Common myeloid progenitor, CD34-positive (primary cell): Measurements from ENCODE around the gene ADGRF3.

Experiments
- CTCF ChIA-PET: fragments of 350-600 bp; sonication (Branson Sonifier 250); formaldehyde crosslinking; loops from one replicate; lab custom pipeline; 2021; ENCODE audit warnings: antibody characterized with exemption; lab: Charles Lee
- POLR2A ChIA-PET: fragments of 350-600 bp; sonication (Branson Sonifier 250); formaldehyde crosslinking; loops from one replicate; lab custom pipeline; 2021; ENCODE audit warnings: antibody characterized with exemption; lab: Charles Lee
- DNase-seq, 3 donors: peaks; one replicate each; pipeline versions ENCODE4 v3.0.0 to v3.0.0-alpha.2; 2013
- H3K27ac ChIP-seq, 2 experiments: 1 replicate in 1 of 2; 2 replicates in 1 of 2; pipeline ENCODE4 v1.7.0; 2013; ENCODE audit warnings: inconsistent platforms in 2 of 2, low read length in 2 of 2, mild to moderate bottlenecking in 2 of 2, low read depth in 1 of 2, moderate library complexity in 1 of 2; ENCODE audit not compliant: severe bottlenecking in 2 of 2, insufficient read depth in 1 of 2, poor library complexity in 1 of 2
- H3K27me3 ChIP-seq, 5 experiments: replicated peaks in 2 of 5; 1 replicate in 3 of 5; 2 replicates in 2 of 5; pipeline versions ENCODE4 v1.6.1 to v1.7.0; 2013; ENCODE audit warnings: low read length in 4 of 5, mild to moderate bottlenecking in 2 of 5, moderate library complexity in 2 of 5, inconsistent platforms in 1 of 5; ENCODE audit not compliant: insufficient read depth in 5 of 5, control insufficient read depth in 4 of 5
- H3K36me3 ChIP-seq, 4 experiments: 1 replicate in 2 of 4; 2 replicates in 2 of 4; pipeline versions ENCODE4 v1.6.1 to v1.7.0; 2013; ENCODE audit warnings: low read length in 3 of 4, control low read depth in 1 of 4, mild to moderate bottlenecking in 1 of 4; ENCODE audit not compliant: control insufficient read depth in 4 of 4, insufficient read depth in 4 of 4
- H3K4me1 ChIP-seq, 4 experiments: 1 replicate in 3 of 4; 2 replicates in 1 of 4; pipeline versions ENCODE4 v1.6.1 to v1.7.1; 2013; ENCODE audit warnings: low read length in 3 of 4, mild to moderate bottlenecking in 3 of 4, control low read depth in 1 of 4, inconsistent platforms in 1 of 4, moderate library complexity in 1 of 4; ENCODE audit not compliant: control insufficient read depth in 4 of 4, insufficient read depth in 4 of 4; ENCODE audit errors: control extremely low read depth in 1 of 4
- H3K4me3 ChIP-seq, 7 experiments: 1 replicate in 4 of 7; 2 replicates in 3 of 7; pipeline versions ENCODE4 v1.5.1 to v1.7.0; 2013; ENCODE audit warnings: mild to moderate bottlenecking in 7 of 7, low read length in 6 of 7, moderate library complexity in 6 of 7, inconsistent platforms in 2 of 7, low read depth in 2 of 7, control low read depth in 1 of 7; ENCODE audit not compliant: insufficient read depth in 4 of 7, control insufficient read depth in 1 of 7; ENCODE audit errors: extremely low read depth in 1 of 7
- H3K9me3 ChIP-seq, 5 experiments: 1 replicate in 4 of 5; 2 replicates in 1 of 5; pipeline versions ENCODE4 v1.6.1 to v1.7.1; 2013; ENCODE audit warnings: low read length in 4 of 5, mild to moderate bottlenecking in 2 of 5, inconsistent platforms in 1 of 5, low read depth in 1 of 5, moderate library complexity in 1 of 5; ENCODE audit not compliant: control insufficient read depth in 4 of 5, insufficient read depth in 2 of 5; ENCODE audit errors: control extremely low read depth in 1 of 5
- WGBS: methylation state at CpG from one replicate; pipeline ENCODE4 v1.1.5; 2013; ENCODE audit not compliant: insufficient coverage; 5-methylcytosine and 5-hydroxymethylcytosine counted together

ADGRF3 gene

GRCh38 chr2:26299471-26300101 is 47.0 kb downstream of the ADGRF3 start:
- peak; percentile 49 to 82 (median 70) for DNase-seq
- peak overlapping the region; percentile 33 to 90 (median 81) for H3K4me3 ChIP-seq

GRCh38 chr2:26298638-26299393 is 47.8 kb downstream of the ADGRF3 start:
- Histone ChIP-seq H3K27ac (peak overlapping the region; percentile 64 to 82), H3K9me3 (no peaks in the 10 kb centered on the region), H3K36me3 (no peaks in the 10 kb centered on the region), H3K4me3 (peak overlapping the region; percentile 33 to 90 (median 81)), H3K27me3 (no peaks in the 10 kb centered on the region), H3K4me1 (peaks cover 0 to 27% (median 20%) of the 10 kb centered on the region in 4 experiments)
- ChIA-PET CTCF (interaction anchor here (1.0 to 1.7 kb wide), 2 partner anchors 11 to 17 kb away, joined by 3 to 4 read pairs; no protein-coding TSS in a partner anchor), POLR2A (no interaction called here)
- DNase-seq = peak; percentile 38 to 80 (median 72)
- WGBS = under 1% methylated on average over 30 of the region's 30 CpGs

More at GRCh38 chr2:26299471-26300101, 47.0 kb downstream of the ADGRF3 start:
- Histone ChIP-seq H3K9me3 (no peaks in the 10 kb centered on the region), H3K27me3 (no peaks in the 10 kb centered on the region), H3K36me3 (no peaks in the 10 kb centered on the region), H3K27ac (peak overlapping the region; percentile 46 to 82), H3K4me1 (peaks cover 0 to 27% (median 20%) of the 10 kb centered on the region in 4 experiments)
- ChIA-PET POLR2A (no interaction called here), CTCF (interaction anchor here (1.0 to 1.7 kb wide), 3 partner anchors 9 to 27 kb away, joined by 3 to 4 read pairs (median 3); no protein-coding TSS in a partner anchor)
- 0% methylated on average over 7 of the region's 9 CpGs for WGBS

GRCh38 chr2:26298286-26298637 is 48.3 kb downstream of the ADGRF3 start:
- H3K4me3 ChIP-seq = peak overlapping the region in 5 of 7 experiments; percentile 77 to 90 (median 85)
- H3K27ac ChIP-seq = peak overlapping the region; percentile 25 to 82
- peak in 2 of 3 donors; percentile 6 to 22 for DNase-seq
- 10% methylated on average over 15 of the region's 17 CpGs for WGBS
- H3K4me1 ChIP-seq = peaks cover 0 to 27% (median 20%) of the 10 kb centered on the region in 4 experiments
- ChIA-PET CTCF (interaction anchor here (1.0 to 1.7 kb wide), 2 partner anchors 12 to 18 kb away, joined by 3 to 4 read pairs; no protein-coding TSS in a partner anchor), POLR2A (no interaction called here)
- no peaks in the 10 kb centered on the region for H3K9me3 ChIP-seq
- no peaks in the 10 kb centered on the region for H3K36me3 ChIP-seq
- no peaks in the 10 kb centered on the region for H3K27me3 ChIP-seq

GRCh38 chr2:26297061-26297460 is 49.5 kb downstream of the ADGRF3 start:
- Histone ChIP-seq H3K27ac (no peak overlapping the region), H3K36me3 (no peaks in the 10 kb centered on the region), H3K27me3 (no peaks in the 10 kb centered on the region), H3K4me1 (peaks cover 0 to 27% (median 20%) of the 10 kb centered on the region in 4 experiments), H3K9me3 (no peaks in the 10 kb centered on the region), H3K4me3 (no peak overlapping the region)
- no peak for DNase-seq
- ChIA-PET CTCF (interaction anchor here (0.8 kb wide), 1 partner anchor 478 kb away, joined by 3 read pairs; no protein-coding TSS in a partner anchor), POLR2A (interaction anchor here (0.7 kb wide), 1 partner anchor 25 kb away, joined by 3 read pairs; no protein-coding TSS in a partner anchor)
- WGBS = 94% methylated on average over 3 of the region's 3 CpGs

DNA sequence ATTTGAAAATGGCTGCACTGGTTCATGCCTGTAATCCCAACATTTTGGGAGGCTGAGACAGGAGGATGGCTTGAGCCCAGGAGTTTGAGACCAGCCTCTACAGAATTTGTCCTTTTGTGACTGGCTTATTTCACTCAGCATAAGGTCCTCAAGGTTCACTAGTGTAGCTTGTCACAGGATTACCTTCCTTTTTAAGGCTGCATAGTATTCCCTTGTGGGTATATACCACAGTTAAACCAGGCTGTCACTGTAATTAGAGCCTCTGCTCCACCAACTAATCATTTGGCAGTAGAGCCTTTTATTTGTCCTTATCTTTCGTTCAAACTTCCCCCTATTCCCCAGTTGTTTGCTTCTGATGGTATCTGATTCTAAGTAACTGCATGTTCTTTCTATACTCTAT is 51.1 kb downstream of the ADGRF3 start:
- CTCF ChIA-PET = no interaction called here
- no CpG with 5 or more reads among the region's 1 CpG for WGBS
- POLR2A ChIA-PET = no interaction called here

DNA sequence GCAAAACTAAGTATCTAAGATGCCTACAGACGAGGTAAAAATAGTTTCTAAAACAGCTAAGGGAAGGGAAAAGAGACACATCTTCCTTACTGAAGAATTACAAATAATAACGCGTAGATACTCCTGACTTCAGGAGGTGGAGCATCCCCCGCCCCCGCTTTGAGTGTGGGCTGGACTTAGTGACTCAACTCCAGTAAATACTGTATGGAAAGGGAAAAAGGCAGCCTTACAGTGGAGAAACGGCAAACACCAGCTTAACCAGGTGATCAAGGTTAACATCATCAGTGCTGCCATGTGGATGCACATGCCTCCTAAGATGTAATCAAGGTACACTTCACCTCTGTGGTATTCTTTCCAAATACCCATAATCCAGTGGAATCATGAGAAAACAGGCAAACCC is 53.9 kb downstream of the ADGRF3 start:
- peaks cover 0 to 2% (median 0%) of the 10 kb centered on the region in 4 experiments for H3K4me1 ChIP-seq
- no peaks in the 10 kb centered on the region for H3K9me3 ChIP-seq
- peaks cover under 1 to 17% (median 10%) of the 10 kb centered on the region in 4 experiments for H3K36me3 ChIP-seq
- H3K27me3 ChIP-seq = no peaks in the 10 kb centered on the region
- no peak overlapping the region for H3K4me3 ChIP-seq
- no peak overlapping the region for H3K27ac ChIP-seq
- WGBS = 95% methylated on average over 4 of the region's 6 CpGs
- ChIA-PET CTCF (no interaction called here), POLR2A (no interaction called here)
- DNase-seq = no peak

More for the DNA sequence above, 51.1 kb downstream of the ADGRF3 start:
- Histone ChIP-seq H3K27me3 (no peaks in the 10 kb centered on the region), H3K36me3 (no peaks in the 10 kb centered on the region), H3K4me1 (peaks cover 0 to 25% (median 19%) of the 10 kb centered on the region in 4 experiments), H3K27ac (no peak overlapping the region), H3K4me3 (no peak overlapping the region), H3K9me3 (no peaks in the 10 kb centered on the region)
- no peak for DNase-seq
